Body of pancreas (tissue), 4 donors: ENCODE results near the gene TSPAN31. TPM values are rescaled to one million over a fixed set of nuclear protein-coding genes. Genes with fewer than 3 reads are reported as not detected.

Source experiments
- ATAC-seq: fragments of 150-250 bp; one replicate; pipeline ENCODE4 v1.9.1; 2016
- DNase-seq, 4 donors: peaks; one replicate each; pipeline ENCODE4 v3.0.0-alpha.2; 2019
- H3K27ac ChIP-seq, 4 donors: fragments of 200-600 bp; sonication (generic); 1 replicate in 3 of 4; 2 replicates in 1 of 4; pipeline versions ENCODE4 v1.5.1 to v1.6.1; 2016 to 2019; ENCODE audit warnings: mild to moderate bottlenecking in 1 of 4, mixed read lengths in 1 of 4, moderate library complexity in 1 of 4
- H3K27me3 ChIP-seq, 2 donors: fragments of 200-600 bp; sonication (generic); one replicate each; pipeline ENCODE4 v1.6.0; 2016; ENCODE audit warnings: mild to moderate bottlenecking in 1 of 2
- H3K36me3 ChIP-seq, 2 donors: fragments of 200-600 bp; sonication (generic); replicated peaks in 1 of 2; 2 replicates each; pipeline ENCODE4 v1.5.1; 2016; ENCODE audit warnings: low read depth in 2 of 2; ENCODE audit not compliant: insufficient read depth in 1 of 2
- H3K4me1 ChIP-seq: fragments of 200-600 bp; sonication (generic); one replicate; pipeline ENCODE4 v1.6.0; 2016
- H3K4me3 ChIP-seq, 2 donors: fragments of 200-600 bp; sonication (generic); 1 replicate in 1 of 2; 2 replicates in 1 of 2; pipeline ENCODE4 v1.5.1; 2016 to 2019
- H3K9me3 ChIP-seq, 3 donors: fragments of 200-600 bp; sonication (generic); 1 replicate in 2 of 3; 2 replicates in 1 of 3; pipeline ENCODE4 v1.5.1; 2016
- POLR2A ChIP-seq, 3 donors: fragments of 450-650 bp; IDR thresholded peaks; one replicate each; pipeline ENCODE4 v1.6.1; 2016; ENCODE audit warnings: antibody characterized with exemption in 3 of 3, mild to moderate bottlenecking in 2 of 3
- WGBS, 2 donors: methylation state at CpG; one replicate each; pipeline ENCODE4 v1.1.5; 2017; 5-methylcytosine and 5-hydroxymethylcytosine counted together
- intact Hi-C: fragments of 100-400 bp; cut with DNase I; formaldehyde crosslinking; loops from one replicate; pipeline ENCODE4 v1.15.1; 2023
- total RNA-seq, 2 donors: library from RNA; depleted of rRNA; stranded (reverse); fragments of >200 nt; gene quantifications; one replicate each; pipeline ENCODE4 v1.1.0, GENCODE V29; 2016
- TF ChIP-seq, protein P1 (sequence below), 7 experiments: fragments of 450-650 bp in 4 of 7; fragments of 200-600 bp in 3 of 7; sonication (generic) in 3 of 7; IDR thresholded peaks; one replicate each; pipeline ENCODE4 v1.5.1; 2016 to 2019; ENCODE audit warnings: antibody characterized with exemption in 7 of 7

The TSPAN31 gene
- total RNA-seq, 2 donors from 2014 or later = 33.7 to 36.9 TPM

DNA sequence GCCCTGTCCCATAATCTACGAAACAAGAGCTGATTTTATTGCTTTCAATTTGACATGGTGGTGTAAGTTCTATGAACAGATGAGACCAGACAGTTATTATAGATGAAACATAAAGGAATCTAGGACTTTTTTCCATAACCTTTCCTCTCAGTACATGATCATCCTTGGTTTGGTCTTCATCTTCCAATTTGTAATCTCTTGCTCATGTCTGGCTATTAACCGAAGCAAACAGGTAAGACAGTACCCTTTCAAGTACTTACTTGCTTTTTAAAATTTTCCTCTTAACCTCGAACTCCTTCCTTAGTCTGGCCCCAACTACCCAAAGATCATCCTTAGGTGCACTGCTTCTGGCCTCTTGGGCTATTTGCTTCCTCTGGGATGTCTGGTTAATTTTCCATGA lies 1.2 kb downstream of the TSPAN31 start:
- peak overlapping the region in 2 of 4 donors; percentile 95 to 96 for H3K27ac ChIP-seq
- intact Hi-C loops = no loop called here
- H3K4me3 ChIP-seq = no peak overlapping the region
- ATAC-seq (no peak), DNase-seq (no peak)
- H3K4me1 ChIP-seq = peaks cover 26% of the 10 kb centered on the region
- peaks cover 0 to 6% of the 10 kb centered on the region in 2 donors for H3K36me3 ChIP-seq
- 75% methylated on average over 3 of the region's 3 CpGs for WGBS, 2 donors
- no peaks in the 10 kb centered on the region for H3K27me3 ChIP-seq
- TF ChIP-seq POLR2A (IDR thresholded peaks at IDR 0.05) = no peak
- TF ChIP-seq, protein P1, sequence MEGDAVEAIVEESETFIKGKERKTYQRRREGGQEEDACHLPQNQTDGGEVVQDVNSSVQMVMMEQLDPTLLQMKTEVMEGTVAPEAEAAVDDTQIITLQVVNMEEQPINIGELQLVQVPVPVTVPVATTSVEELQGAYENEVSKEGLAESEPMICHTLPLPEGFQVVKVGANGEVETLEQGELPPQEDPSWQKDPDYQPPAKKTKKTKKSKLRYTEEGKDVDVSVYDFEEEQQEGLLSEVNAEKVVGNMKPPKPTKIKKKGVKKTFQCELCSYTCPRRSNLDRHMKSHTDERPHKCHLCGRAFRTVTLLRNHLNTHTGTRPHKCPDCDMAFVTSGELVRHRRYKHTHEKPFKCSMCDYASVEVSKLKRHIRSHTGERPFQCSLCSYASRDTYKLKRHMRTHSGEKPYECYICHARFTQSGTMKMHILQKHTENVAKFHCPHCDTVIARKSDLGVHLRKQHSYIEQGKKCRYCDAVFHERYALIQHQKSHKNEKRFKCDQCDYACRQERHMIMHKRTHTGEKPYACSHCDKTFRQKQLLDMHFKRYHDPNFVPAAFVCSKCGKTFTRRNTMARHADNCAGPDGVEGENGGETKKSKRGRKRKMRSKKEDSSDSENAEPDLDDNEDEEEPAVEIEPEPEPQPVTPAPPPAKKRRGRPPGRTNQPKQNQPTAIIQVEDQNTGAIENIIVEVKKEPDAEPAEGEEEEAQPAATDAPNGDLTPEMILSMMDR (IDR thresholded peaks at IDR 0.05) = no peak
- H3K9me3 ChIP-seq = no peaks in the 10 kb centered on the region

GRCh38 chr12:57749061-57749460 lies 4.2 kb downstream of the TSPAN31 start:
- H3K9me3 ChIP-seq = no peaks in the 10 kb centered on the region
- DNase-seq (no peak), ATAC-seq (no peak)
- no peaks in the 10 kb centered on the region for H3K27me3 ChIP-seq
- 91 to 96% methylated on average over 5 of the region's 5 CpGs for WGBS, 2 donors
- intact Hi-C loops = no loop called here
- H3K27ac ChIP-seq = no peak overlapping the region
- peaks cover 37% of the 10 kb centered on the region for H3K4me1 ChIP-seq
- H3K4me3 ChIP-seq = no peak overlapping the region
- TF ChIP-seq, protein P1 (IDR thresholded peaks at IDR 0.05) = no peak
- no peak for TF ChIP-seq POLR2A (IDR thresholded peaks at IDR 0.05)
- peaks cover 0 to 6% of the 10 kb centered on the region in 2 donors for H3K36me3 ChIP-seq

DNA sequence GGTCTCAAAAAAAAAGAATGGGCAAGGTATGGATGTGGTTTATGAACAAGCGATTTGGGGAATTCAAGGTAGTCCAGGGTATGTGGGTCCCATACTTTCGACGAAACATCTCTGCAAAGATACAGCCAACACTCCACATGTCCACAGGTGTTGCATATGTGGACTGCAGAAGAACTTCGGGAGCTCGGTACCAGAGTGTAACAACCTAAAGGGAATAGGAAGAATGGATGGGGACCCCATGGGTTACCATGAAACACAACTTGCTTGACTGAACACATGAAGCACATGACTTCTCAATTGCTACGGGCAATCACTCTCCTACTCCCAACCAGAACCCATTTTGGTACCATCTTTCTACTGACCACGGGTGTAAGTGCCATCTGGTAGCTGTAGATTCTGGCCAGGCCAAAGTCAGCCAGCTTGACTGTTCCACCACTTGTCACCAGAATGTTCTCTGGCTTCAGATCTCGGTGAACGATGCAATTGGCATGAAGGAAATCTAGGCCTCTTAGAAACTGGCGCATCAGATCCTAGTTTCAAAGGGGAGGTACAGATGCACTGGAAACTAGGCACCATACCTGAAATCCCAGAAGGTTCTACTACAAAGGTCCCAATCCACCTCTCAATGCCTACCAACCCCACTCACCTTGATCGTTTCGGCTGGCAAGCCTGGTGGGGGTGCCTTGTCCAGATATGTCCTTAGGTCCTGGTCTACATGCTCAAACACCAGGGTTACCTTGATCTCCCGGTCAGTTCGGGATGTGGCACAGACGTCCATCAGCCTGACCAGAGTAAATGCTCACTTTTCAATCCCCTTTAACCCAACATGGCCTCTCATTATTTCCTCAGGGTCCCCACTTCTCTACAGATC lies 6.0 kb downstream of the TSPAN31 start:
- H3K27ac ChIP-seq = peak overlapping the region in 3 of 4 donors; percentile 71 to 90 (median 89)
- 82 to 85% methylated on average over 15 of the region's 15 CpGs for WGBS, 2 donors

GRCh38 chr12:57751432-57751787 lies 6.6 kb downstream of the TSPAN31 start:
- Histone ChIP-seq H3K4me3 (peak overlapping the region; percentile 27 to 28), H3K36me3 (peaks cover 0 to 6% of the 10 kb centered on the region in 2 donors), H3K9me3 (no peaks in the 10 kb centered on the region), H3K4me1 (peaks cover 32% of the 10 kb centered on the region), H3K27me3 (no peaks in the 10 kb centered on the region), H3K27ac (peak overlapping the region in 3 of 4 donors; percentile 71 to 90 (median 89))
- intact Hi-C loops = no loop called here
- ATAC-seq = no peak
- no peak for DNase-seq
- TF ChIP-seq, protein P1 (IDR thresholded peaks at IDR 0.05) = no peak
- no peak for TF ChIP-seq POLR2A (IDR thresholded peaks at IDR 0.05)
- 7 to 12% methylated on average over 8 of the region's 8 CpGs for WGBS, 2 donors

More for the DNA sequence above, 6.0 kb downstream of the TSPAN31 start:
- Histone ChIP-seq H3K36me3 (peaks cover 0 to 6% of the 10 kb centered on the region in 2 donors), H3K9me3 (no peaks in the 10 kb centered on the region), H3K4me3 (no peak overlapping the region), H3K27me3 (no peaks in the 10 kb centered on the region), H3K4me1 (peaks cover 32% of the 10 kb centered on the region)
- no peak for ATAC-seq
- TF ChIP-seq POLR2A (IDR thresholded peaks at IDR 0.05) = no peak
- TF ChIP-seq, protein P1 (IDR thresholded peaks at IDR 0.05) = no peak
- intact Hi-C loops = no loop called here
- DNase-seq = no peak
